GM19240 (cell line): ENCODE data around the gene IGF2R.
"Not testable (repeated sequence)": the region's sequence is repeated elsewhere in the genome, so short reads cannot be mapped to it uniquely, and the experiment has no call there.

Source experiments
- DNase-seq: peaks from one replicate; pipeline ENCODE4 v3.0.0; 2011; ENCODE audit warnings: low spot score; ENCODE audit not compliant: insufficient read length

The IGF2R gene

GRCh38 chr6:160071805-160072690 is 103.2 kb downstream of the IGF2R start:
- DNase-seq = no peak

- no peak for DNase-seq
Observed at GRCh38 chr6:160073272-160073671, 104.4 kb downstream of the IGF2R start.

- no peak for DNase-seq
Observed at GRCh38 chr6:160076009-160076408, 107.1 kb downstream of the IGF2R start.

- no peak for DNase-seq
Observed at GRCh38 chr6:160077024-160077423, 108.1 kb downstream of the IGF2R start.

- no peak for DNase-seq
Observed at GRCh38 chr6:160077526-160077925, 108.6 kb downstream of the IGF2R start.

- DNase-seq = no peak
Observed at GRCh38 chr6:160078883-160079685, 110.2 kb downstream of the IGF2R start.

- DNase-seq = no peak
Observed at GRCh38 chr6:160079686-160080043, 110.8 kb downstream of the IGF2R start.

- DNase-seq = no peak
Observed at GRCh38 chr6:160080097-160080496, 111.2 kb downstream of the IGF2R start.

GRCh38 chr6:160081398-160081797 is 112.5 kb downstream of the IGF2R start:
- DNase-seq = no peak

- DNase-seq = no peak
Observed at GRCh38 chr6:160082627-160083026, 113.7 kb downstream of the IGF2R start.

- no peak for DNase-seq
Observed at GRCh38 chr6:160084198-160084776, 115.4 kb downstream of the IGF2R start.

- no peak for DNase-seq
Observed at GRCh38 chr6:160085226-160085625, 116.3 kb downstream of the IGF2R start.

- no peak for DNase-seq
Observed at GRCh38 chr6:160085713-160086505, 117.0 kb downstream of the IGF2R start.

GRCh38 chr6:160086754-160087153 is 117.9 kb downstream of the IGF2R start:
- no peak for DNase-seq

GRCh38 chr6:160088069-160088783 is 119.3 kb downstream of the IGF2R start:
- DNase-seq = no peak

GRCh38 chr6:160088784-160089533 is 120.1 kb downstream of the IGF2R start:
- DNase-seq = no peak

GRCh38 chr6:160089534-160089897 is 120.6 kb downstream of the IGF2R start:
- no peak for DNase-seq

GRCh38 chr6:160090442-160091239 is 121.8 kb downstream of the IGF2R start:
- not testable (repeated sequence) for DNase-seq

GRCh38 chr6:160092176-160092575 is 123.3 kb downstream of the IGF2R start:
- not testable (repeated sequence) for DNase-seq
